IMR-90 (cell line): ENCODE data around the gene SLC30A7. TPM values are rescaled to one million over a fixed set of nuclear protein-coding genes. Genes with fewer than 3 reads are reported as not detected.
"Not testable (repeated sequence)": the region's sequence is repeated elsewhere in the genome, so short reads cannot be mapped to it uniquely, and the experiment has no call there.

Experiments
- ATAC-seq: fragments of 200-7000 bp; cut with Tn5 transposase; 2 replicates; pipeline ENCODE4 v1.9.1; 2020; ENCODE audit warnings: low read depth, mild to moderate bottlenecking, moderate library complexity
- BruUV-seq: library from RNA; stranded (reverse); fragments of 400-500 nt; replicated peaks from 2 replicates; lab custom pipeline; 2021; lab: Mats Ljungman, UMichigan
- CTCF ChIA-PET: fragments of 300-600 bp; formaldehyde crosslinking; extraction: SDS; loops from one replicate; lab custom pipeline; 2021; ENCODE audit warnings: antibody characterized with exemption; lab: Yijun Ruan, JAX
- POLR2A ChIA-PET: fragments of 300-600 bp; sonication (Branson Sonifier 250); formaldehyde crosslinking; loops from one replicate; lab custom pipeline; 2022; ENCODE audit warnings: antibody characterized with exemption; ENCODE audit not compliant: unreplicated experiment; lab: Charles Lee
- DNase-seq: peaks from one replicate; pipeline ENCODE4 v3.0.0; 2013
- H2AFZ ChIP-seq: replicated peaks from 2 replicates; pipeline ENCODE3; 2013; ENCODE audit warnings: low read length, mild to moderate bottlenecking; ENCODE audit not compliant: poor library complexity
- H2AK5ac ChIP-seq: 2 replicates; pipeline ENCODE4 v1.6.1; 2013; ENCODE audit warnings: low read depth, low read length, inconsistent platforms
- H2AK9ac ChIP-seq: replicated peaks from 2 replicates; pipeline ENCODE3; 2013; ENCODE audit warnings: mild to moderate bottlenecking, low read depth, low read length, moderate library complexity; ENCODE audit not compliant: poor library complexity
- H2BK120ac ChIP-seq: 2 replicates; pipeline ENCODE4 v1.6.1; 2013; ENCODE audit warnings: low read depth, low read length, inconsistent platforms
- H2BK15ac ChIP-seq: 3 replicates; pipeline ENCODE4 v1.6.1; 2013; ENCODE audit warnings: low read depth, low read length, inconsistent platforms
- H2BK20ac ChIP-seq: 2 replicates; pipeline ENCODE4 v1.6.1; 2013; ENCODE audit warnings: low read depth, mild to moderate bottlenecking, inconsistent platforms, low read length, moderate library complexity
- H2BK5ac ChIP-seq: 2 replicates; pipeline ENCODE4 v1.6.1; 2013; ENCODE audit warnings: mild to moderate bottlenecking, low read depth, low read length, inconsistent platforms; ENCODE audit not compliant: poor library complexity, severe bottlenecking
- H3K14ac ChIP-seq: replicated peaks from 2 replicates; pipeline ENCODE4 v1.6.1; 2013; ENCODE audit warnings: low read depth, low read length, inconsistent platforms
- H3K18ac ChIP-seq: 2 replicates; pipeline ENCODE4 v1.6.1; 2013; ENCODE audit warnings: low read depth, low read length, control low read depth
- H3K23ac ChIP-seq: 2 replicates; pipeline ENCODE4 v1.6.1; 2013; ENCODE audit warnings: low read depth, low read length, inconsistent platforms
- H3K27ac ChIP-seq: 2 replicates; pipeline ENCODE4 v1.5.1; 2013; ENCODE audit warnings: mild to moderate bottlenecking, control low read depth, low read length; ENCODE audit not compliant: insufficient read depth
- H3K27me3 ChIP-seq: 2 replicates; pipeline ENCODE4 v1.6.1; 2013; ENCODE audit warnings: low read length; ENCODE audit not compliant: control insufficient read depth, insufficient read depth
- H3K36me3 ChIP-seq: 2 replicates; pipeline ENCODE4 v1.6.1; 2013; ENCODE audit warnings: low read length, mixed read lengths; ENCODE audit not compliant: control insufficient read depth, insufficient read depth
- H3K4ac ChIP-seq: 2 replicates; pipeline ENCODE4 v1.6.1; 2013; ENCODE audit warnings: low read depth, low read length, inconsistent platforms
- H3K4me1 ChIP-seq: 2 replicates; pipeline ENCODE4 v1.6.1; 2013; ENCODE audit warnings: low read length, mixed read lengths; ENCODE audit not compliant: control insufficient read depth, insufficient read depth
- H3K4me2 ChIP-seq: 2 replicates; pipeline ENCODE4 v1.6.1; 2013; ENCODE audit warnings: low read depth, mild to moderate bottlenecking, control low read depth, low read length, moderate library complexity
- H3K4me3 ChIP-seq: 2 replicates; pipeline ENCODE4 v1.5.1; 2013; ENCODE audit warnings: low read depth, mild to moderate bottlenecking, control low read depth, low read length, moderate library complexity; ENCODE audit not compliant: insufficient read depth
- H3K56ac ChIP-seq: 2 replicates; pipeline ENCODE4 v1.6.1; 2013; ENCODE audit warnings: low read length, inconsistent platforms; ENCODE audit not compliant: insufficient read depth; ENCODE audit errors: extremely low read depth
- H3K79me1 ChIP-seq, 2 experiments: 2 replicates each; pipeline ENCODE4 v1.6.1; 2013; ENCODE audit warnings: low read length in 2 of 2, inconsistent platforms in 1 of 2, low read depth in 1 of 2
- H3K9ac ChIP-seq: 2 replicates; pipeline ENCODE4 v1.6.1; 2013; ENCODE audit warnings: low read depth, low read length, control low read depth
- H3K9me1 ChIP-seq: 2 replicates; pipeline ENCODE4 v1.6.1; 2013; ENCODE audit warnings: low read length, inconsistent platforms; ENCODE audit not compliant: insufficient read depth
- H3K9me3 ChIP-seq: 2 replicates; pipeline ENCODE4 v1.6.1; 2013; ENCODE audit warnings: low read length; ENCODE audit not compliant: control insufficient read depth, insufficient read depth
- H4K20me1 ChIP-seq: 2 replicates; pipeline ENCODE4 v1.6.1; 2013; ENCODE audit warnings: low read length, inconsistent platforms; ENCODE audit not compliant: insufficient read depth
- H4K5ac ChIP-seq: 2 replicates; pipeline ENCODE4 v1.6.1; 2013; ENCODE audit warnings: mild to moderate bottlenecking, low read depth, low read length, control low read depth
- H4K8ac ChIP-seq, 2 experiments: 2 replicates each; pipeline ENCODE4 v1.6.1; 2013; ENCODE audit warnings: low read depth in 2 of 2, low read length in 2 of 2, control low read depth in 1 of 2, inconsistent platforms in 1 of 2
- H4K91ac ChIP-seq: 2 replicates; pipeline ENCODE4 v1.6.1; 2013; ENCODE audit warnings: low read depth, low read length, inconsistent platforms; ENCODE audit not compliant: insufficient read depth
- FOS ChIP-seq: fragments of 150-350 bp; IDR thresholded peaks from 2 replicates; pipeline ENCODE4 v1.6.1; 2016; ENCODE audit warnings: low read depth, low read length
- WGBS, 2 experiments: methylation state at CpG; one replicate each; pipeline versions ENCODE4 v1.1.5 to v1.1.7; 2013; ENCODE audit warnings: missing lambda C conversion rate in 2 of 2; ENCODE audit not compliant: insufficient read length in 1 of 2; ENCODE audit errors: extremely low coverage in 2 of 2; 5-methylcytosine and 5-hydroxymethylcytosine counted together
- dilution Hi-C: fragments of 300-500 bp; cut with HindIII; formaldehyde crosslinking; loops from one replicate; pipeline ENCODE4 v1.14.3; 2018; ENCODE audit warnings: low sequenced_read_pairs; ENCODE audit not compliant: unreplicated experiment
- in situ Hi-C: fragments of 300-500 bp; cut with MboI; formaldehyde crosslinking; loops from 3 replicates; pipeline ENCODE4 v1.14.3; 2019; ENCODE audit warnings: low sequenced_read_pairs, inconsistent platforms, mixed read lengths
- intact Hi-C: fragments of 100-400 bp; cut with micrococcal nuclease; formaldehyde crosslinking; loops from 2 replicates; pipeline ENCODE4 v1.10.0; 2022
- polyA plus RNA-seq, 3 experiments: library from polyadenylated mRNA; depleted of rRNA; stranded (reverse); fragments of >200 nt; gene quantifications; 2 replicates each; pipeline ENCODE4 v1.2.3, GENCODE V29; 2012; ENCODE audit warnings: low replicate concordance in 1 of 3
- total RNA-seq: library from RNA; depleted of rRNA; stranded (reverse); fragments of >200 nt; gene quantifications from 2 replicates; pipeline ENCODE4 v1.2.3, GENCODE V29; 2012

The SLC30A7 gene
- total and polyA plus RNA-seq, 2 of the 4 experiments (the other 2 are of a cell fraction) = 8.4 to 60.2 TPM

DNA sequence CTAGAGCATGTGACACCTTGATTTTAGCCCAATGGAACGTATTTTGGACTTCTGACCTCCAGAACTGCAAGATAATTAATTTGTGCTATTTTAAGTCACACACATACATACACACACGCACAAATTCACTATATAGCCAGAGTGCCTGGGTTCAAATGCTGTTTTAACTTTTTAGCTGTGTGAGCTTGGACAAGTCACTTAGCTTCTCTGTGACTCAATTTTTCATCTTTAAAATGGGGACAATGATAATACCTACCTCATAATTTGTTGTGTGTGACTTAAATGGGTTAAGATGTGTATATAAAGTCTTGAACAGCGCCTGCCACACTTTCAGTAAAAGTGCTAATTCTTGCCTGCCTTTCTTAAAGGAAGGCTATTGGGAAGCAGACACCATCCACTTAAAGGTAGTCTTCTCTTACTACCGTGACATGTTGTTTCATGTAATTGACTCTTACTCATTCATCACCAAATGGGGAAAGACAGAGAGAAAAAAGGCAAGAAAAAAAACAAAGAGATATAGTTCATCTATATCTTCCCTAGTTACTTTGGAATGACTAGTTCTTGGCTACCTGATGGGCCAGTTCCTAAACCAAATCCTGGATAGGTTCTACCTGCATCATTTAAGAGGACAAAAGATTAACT, 56.3 kb downstream of the SLC30A7 start:
- H3K27me3 ChIP-seq = no peaks in the 10 kb centered on the region
- no peaks in the 10 kb centered on the region for H4K20me1 ChIP-seq
- H3K18ac ChIP-seq = no peak overlapping the region
- TF ChIP-seq FOS = no peak
- no peak overlapping the region for H3K9ac ChIP-seq
- in situ Hi-C loops = no loop called here
- no peak overlapping the region for H3K27ac ChIP-seq
- no peak overlapping the region for H3K4ac ChIP-seq
- H3K9me1 ChIP-seq = peaks cover 9% of the 10 kb centered on the region
- DNase-seq = no peak
- H2AK9ac ChIP-seq = no peak overlapping the region
- H4K91ac ChIP-seq = no peak overlapping the region
- no peak overlapping the region for H3K56ac ChIP-seq
- H2BK5ac ChIP-seq = no peak overlapping the region
- no peak overlapping the region for H3K23ac ChIP-seq
- no peaks in the 10 kb centered on the region for H3K9me3 ChIP-seq
- dilution Hi-C loops = no loop called here
- no peak overlapping the region for H4K5ac ChIP-seq
- ChIA-PET CTCF (no interaction called here), POLR2A (no interaction called here)
- H2AK5ac ChIP-seq = no peak overlapping the region
- BruUV-seq = no TSS peak
- no peak for ATAC-seq
- no peak overlapping the region for H4K8ac ChIP-seq
- WGBS, 2 experiments = 100% methylated on average over 1 of the region's 4 CpGs; no CpG with 5 or more reads in 1 of the 2 experiments
- H3K4me3 ChIP-seq = no peak overlapping the region
- H3K79me1 ChIP-seq = peaks cover 15 to 41% of the 10 kb centered on the region in 2 experiments
- H2BK120ac ChIP-seq = no peak overlapping the region
- H3K4me2 ChIP-seq = no peak overlapping the region
- H3K36me3 ChIP-seq = no peaks in the 10 kb centered on the region
- H3K4me1 ChIP-seq = peaks cover 8% of the 10 kb centered on the region
- H2BK15ac ChIP-seq = no peak overlapping the region
- intact Hi-C loops = loop anchor here (1.0 kb wide), 1 partner anchor 38 kb away; no protein-coding TSS in a partner anchor
- H2BK20ac ChIP-seq = no peak overlapping the region
- no peak overlapping the region for H2AFZ ChIP-seq
- no peak overlapping the region for H3K14ac ChIP-seq

DNA sequence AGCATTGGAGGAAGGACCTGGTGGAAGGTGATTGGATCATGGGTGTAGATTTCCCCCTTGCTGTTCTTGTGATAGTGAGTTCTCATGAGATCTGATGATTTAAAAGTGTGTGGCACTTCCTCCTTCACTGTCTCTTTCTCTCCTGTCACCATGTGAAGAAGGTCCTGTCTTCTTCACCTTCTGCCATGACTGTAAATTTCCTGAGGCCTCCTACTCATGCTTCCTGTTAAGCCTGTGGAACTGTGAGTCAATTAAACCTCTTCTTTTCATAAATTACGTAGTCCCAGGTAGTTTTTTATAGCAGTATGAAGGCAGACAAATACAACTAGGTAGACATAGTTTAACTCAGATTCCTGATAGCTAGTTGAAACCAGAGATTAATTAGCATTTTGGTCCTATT, 57.1 kb downstream of the SLC30A7 start:
- H2AK9ac ChIP-seq, in situ Hi-C loops, H3K36me3 ChIP-seq, BruUV-seq, H4K91ac ChIP-seq, H2BK120ac ChIP-seq, H3K9ac ChIP-seq, H3K9me3 ChIP-seq, H3K9me1 ChIP-seq, H3K27ac ChIP-seq, H4K5ac ChIP-seq, CTCF ChIA-PET, dilution Hi-C loops, H4K20me1 ChIP-seq, H3K4me3 ChIP-seq, DNase-seq, H2BK5ac ChIP-seq, H2BK20ac ChIP-seq, H4K8ac ChIP-seq, H3K56ac ChIP-seq, H3K4ac ChIP-seq, H2AK5ac ChIP-seq, H3K18ac ChIP-seq, POLR2A ChIA-PET, H3K27me3 ChIP-seq, H2BK15ac ChIP-seq, ATAC-seq, H3K14ac ChIP-seq, H3K23ac ChIP-seq, H3K4me1 ChIP-seq, H3K4me2 ChIP-seq, H2AFZ ChIP-seq: not testable (repeated sequence)
- intact Hi-C loops = loop anchor here (1.0 kb wide), 1 partner anchor 39 kb away; no protein-coding TSS in a partner anchor
- no CpG with 5 or more reads among the region's 1 CpG for WGBS, 2 experiments
- peaks cover 15 to 41% of the 10 kb centered on the region in 2 experiments for H3K79me1 ChIP-seq
